Panc1 (cell line): ENCODE measurements around the gene NCKAP5.

Source experiments
- CTCF ChIP-seq: fragments of 450-650 bp; IDR thresholded peaks from 2 replicates; pipeline ENCODE4 v1.5.1; 2017; ENCODE audit warnings: mild to moderate bottlenecking
- POLR2AphosphoS5 ChIP-seq: IDR thresholded peaks from 2 replicates; pipeline ENCODE4 v1.6.1; 2012; ENCODE audit warnings: mild to moderate bottlenecking, low read depth, low read length, moderate library complexity
- REST ChIP-seq, 2 experiments: IDR thresholded peaks; 2 replicates each; pipeline ENCODE4 v1.6.1; 2011 to 2012; ENCODE audit warnings: low read depth in 2 of 2, control low read depth in 1 of 2, low read length in 1 of 2, mild to moderate bottlenecking in 1 of 2, moderate library complexity in 1 of 2; ENCODE audit not compliant: insufficient read depth in 1 of 2
- TCF7L2 ChIP-seq: IDR thresholded peaks from 2 replicates; pipeline ENCODE4 v1.6.1; 2011; ENCODE audit warnings: mild to moderate bottlenecking, low read depth, low read length, inconsistent platforms

GRCh38 chr2:132774189-132774588 is 794.1 kb downstream of the NCKAP5 start:
- TF ChIP-seq CTCF (no peak), POLR2AphosphoS5 (no peak), REST (IDR thresholded peaks at IDR 0.05; ENCODE audit: insufficient read depth in 1 of 2, low read depth in 2 of 2, low read length in 1 of 2) (no peak), TCF7L2 (no peak)
